Measurements from ENCODE around the gene PAX8. TPM values are rescaled to one million over a fixed set of nuclear protein-coding genes. Genes with fewer than 3 reads are reported as not detected.

Gene PAX8
- total RNA-seq, 1 donor: 2.9 TPM

- peaks cover 11% of the 10 kb centered on the region for H3K4me1 ChIP-seq (ENCODE audit: insufficient read depth, low read length)
- no peak overlapping the region for H3K4me2 ChIP-seq (ENCODE audit: insufficient read depth, low read length)
- H4K20me1 ChIP-seq (ENCODE audit: insufficient read depth, low read length): no peaks in the 10 kb centered on the region
- H3K4me3 ChIP-seq (ENCODE audit: insufficient read depth, low read length): no peak overlapping the region
- no peak overlapping the region for H3K27ac ChIP-seq (ENCODE audit: low read depth, low read length)
- H3K36me3 ChIP-seq (ENCODE audit: insufficient read depth, low read length): no peaks in the 10 kb centered on the region
- no peaks in the 10 kb centered on the region for H3K27me3 ChIP-seq (ENCODE audit: insufficient read depth, low read length)
- peak overlapping the region; percentile 71 for H2AFZ ChIP-seq (ENCODE audit: low read length)
- H3K9me3 ChIP-seq (ENCODE audit: low read depth, low read length): no peaks in the 10 kb centered on the region
- peak; percentile 96 for DNase-seq (ENCODE audit: insufficient read length, low spot score, missing footprints)
- H3K79me2 ChIP-seq (ENCODE audit: insufficient read depth, low read length): no peaks in the 10 kb centered on the region
- TF ChIP-seq CTCF (IDR thresholded peaks at IDR 0.05; ENCODE audit: extremely low read depth, low read depth, low read length): no peak
Measured at GRCh38 chr2:113211226-113212105, 67.3 kb downstream of the PAX8 start.

- peak; percentile 39 for DNase-seq (ENCODE audit: insufficient read length, low spot score, missing footprints)
Measured at GRCh38 chr2:113209646-113210171, 69.0 kb downstream of the PAX8 start.

DNA sequence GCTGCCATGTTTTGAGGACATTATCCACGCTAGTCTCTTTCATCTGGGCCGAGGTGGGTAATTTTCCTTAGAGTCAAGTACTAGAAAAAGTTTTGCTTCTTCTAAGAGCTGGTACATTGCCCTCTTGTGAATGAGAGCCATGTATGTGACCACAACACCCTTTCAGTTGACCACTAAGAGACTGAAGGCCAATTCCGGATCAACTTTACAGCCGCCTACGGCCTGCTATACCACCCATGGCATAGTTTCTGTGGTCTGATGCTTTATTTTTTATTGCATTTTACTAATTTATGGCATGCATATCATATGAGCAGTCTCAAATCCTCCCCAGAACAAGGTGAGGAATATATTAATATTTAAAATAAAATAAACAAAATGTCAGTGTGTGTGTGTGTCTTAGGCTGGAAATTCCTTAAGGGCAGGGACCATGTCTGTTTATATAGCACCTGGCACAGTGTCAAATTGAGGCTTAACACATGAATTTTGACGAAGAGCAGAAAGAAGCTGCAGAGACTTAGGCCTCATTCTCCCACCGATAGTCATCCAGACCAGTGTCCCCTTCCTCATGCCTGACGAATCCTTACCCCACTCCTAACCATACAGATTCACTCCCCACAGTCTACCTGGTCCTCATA is 69.6 kb downstream of the PAX8 start:
- Histone ChIP-seq H3K9me3 (ENCODE audit: low read depth, low read length) (no peaks in the 10 kb centered on the region), H3K36me3 (ENCODE audit: insufficient read depth, low read length) (no peaks in the 10 kb centered on the region), H3K4me3 (ENCODE audit: insufficient read depth, low read length) (no peak overlapping the region), H3K79me2 (ENCODE audit: insufficient read depth, low read length) (no peaks in the 10 kb centered on the region), H3K4me1 (ENCODE audit: insufficient read depth, low read length) (peaks cover 11% of the 10 kb centered on the region), H3K27me3 (ENCODE audit: insufficient read depth, low read length) (no peaks in the 10 kb centered on the region), H3K4me2 (ENCODE audit: insufficient read depth, low read length) (no peak overlapping the region), H4K20me1 (ENCODE audit: insufficient read depth, low read length) (no peaks in the 10 kb centered on the region), H3K27ac (ENCODE audit: low read depth, low read length) (no peak overlapping the region), H2AFZ (ENCODE audit: low read length) (no peak overlapping the region)
- TF ChIP-seq CTCF (IDR thresholded peaks at IDR 0.05; ENCODE audit: extremely low read depth, low read depth, low read length): no peak
- DNase-seq (ENCODE audit: insufficient read length, low spot score, missing footprints): peak; percentile 71

More at GRCh38 chr2:113209646-113210171, 69.0 kb downstream of the PAX8 start:
- Histone ChIP-seq H3K9me3 (ENCODE audit: low read depth, low read length) (no peaks in the 10 kb centered on the region), H3K4me3 (ENCODE audit: insufficient read depth, low read length) (no peak overlapping the region), H2AFZ (ENCODE audit: low read length) (no peak overlapping the region), H3K27me3 (ENCODE audit: insufficient read depth, low read length) (no peaks in the 10 kb centered on the region), H3K27ac (ENCODE audit: low read depth, low read length) (no peak overlapping the region), H3K4me1 (ENCODE audit: insufficient read depth, low read length) (peaks cover 11% of the 10 kb centered on the region), H3K4me2 (ENCODE audit: insufficient read depth, low read length) (no peak overlapping the region), H3K36me3 (ENCODE audit: insufficient read depth, low read length) (no peaks in the 10 kb centered on the region), H4K20me1 (ENCODE audit: insufficient read depth, low read length) (no peaks in the 10 kb centered on the region), H3K79me2 (ENCODE audit: insufficient read depth, low read length) (no peaks in the 10 kb centered on the region)
- TF ChIP-seq CTCF (IDR thresholded peaks at IDR 0.05; ENCODE audit: extremely low read depth, low read depth, low read length): no peak

GRCh38 chr2:113208396-113208795 is 70.3 kb downstream of the PAX8 start:
- no peaks in the 10 kb centered on the region for H3K79me2 ChIP-seq (ENCODE audit: insufficient read depth, low read length)
- peaks cover 11% of the 10 kb centered on the region for H3K4me1 ChIP-seq (ENCODE audit: insufficient read depth, low read length)
- no peak overlapping the region for H2AFZ ChIP-seq (ENCODE audit: low read length)
- H3K27ac ChIP-seq (ENCODE audit: low read depth, low read length): no peak overlapping the region
- H3K4me3 ChIP-seq (ENCODE audit: insufficient read depth, low read length): no peak overlapping the region
- H3K36me3 ChIP-seq (ENCODE audit: insufficient read depth, low read length): no peaks in the 10 kb centered on the region
- no peaks in the 10 kb centered on the region for H3K27me3 ChIP-seq (ENCODE audit: insufficient read depth, low read length)
- no peak overlapping the region for H3K4me2 ChIP-seq (ENCODE audit: insufficient read depth, low read length)
- H4K20me1 ChIP-seq (ENCODE audit: insufficient read depth, low read length): no peaks in the 10 kb centered on the region
- no peak for TF ChIP-seq CTCF (IDR thresholded peaks at IDR 0.05; ENCODE audit: extremely low read depth, low read depth, low read length)
- no peaks in the 10 kb centered on the region for H3K9me3 ChIP-seq (ENCODE audit: low read depth, low read length)
- DNase-seq (ENCODE audit: insufficient read length, low spot score, missing footprints): peak; percentile 77

Data from osteoblast (primary cell).